HepG2 (cell line): ENCODE data around the gene C3orf62. TPM values are rescaled to one million over a fixed set of nuclear protein-coding genes. Genes with fewer than 3 reads are reported as not detected.

Experiments
- ATAC-seq: fragments of 200-7000 bp; cut with Tn5 transposase; 3 replicates; pipeline ENCODE4 v1.9.1; 2020; ENCODE audit warnings: mild to moderate bottlenecking, moderate library complexity
- BruUV-seq: library from RNA; stranded (reverse); fragments of 400-500 nt; replicated peaks from 2 replicates; lab custom pipeline; 2021; lab: Mats Ljungman, UMichigan
- CTCF ChIA-PET: fragments of 300-600 bp; formaldehyde crosslinking; extraction: SDS; loops from one replicate; lab custom pipeline; 2021; ENCODE audit warnings: low total read pairs, inconsistent platforms, low intra/inter-chr PET ratio; lab: Yijun Ruan, JAX
- POLR2A ChIA-PET: fragments of 350-600 bp; sonication (Branson Sonifier 250); formaldehyde crosslinking; loops from one replicate; lab custom pipeline; 2020; ENCODE audit warnings: antibody characterized with exemption, inconsistent platforms; lab: Yijun Ruan, JAX
- DNase-seq: peaks from one replicate; pipeline ENCODE4 v3.0.0-alpha.2; 2015; ENCODE audit warnings: low spot score
- FAIRE-seq: peaks from 3 replicates; lab custom pipeline; 2011; peaks lifted over from hg19 to GRCh38; lab: Jason Lieb, UNC
- H2AFZ ChIP-seq: one replicate; pipeline ENCODE4 v1.6.1; 2011; ENCODE audit warnings: low read length, inconsistent platforms
- H3K27ac ChIP-seq: fragments of 300-600 bp; 3 replicates; pipeline ENCODE4 v1.8.0; 2011; ENCODE audit warnings: mixed run types, mild to moderate bottlenecking, mixed read lengths, low read length, inconsistent platforms; ENCODE audit not compliant: insufficient read depth; ENCODE audit errors: extremely low read length
- H3K27me3 ChIP-seq, 2 experiments: fragments of 200-600 bp in 1 of 2; 2 replicates in 1 of 2; 3 replicates in 1 of 2; pipeline versions ENCODE4 v1.6.0 to v1.8.0; 2011; ENCODE audit warnings: low read length in 2 of 2, mild to moderate bottlenecking in 2 of 2, moderate library complexity in 2 of 2, inconsistent platforms in 1 of 2; ENCODE audit not compliant: insufficient read depth in 2 of 2, control insufficient read depth in 1 of 2
- H3K36me3 ChIP-seq, 2 experiments: fragments of 200-600 bp in 1 of 2; replicated peaks in 1 of 2; 2 replicates in 1 of 2; 3 replicates in 1 of 2; pipeline versions ENCODE4 v1.5.1 to v1.8.0; 2011; ENCODE audit warnings: low read length in 2 of 2, inconsistent platforms in 1 of 2; ENCODE audit not compliant: insufficient read depth in 2 of 2, control insufficient read depth in 1 of 2
- H3K4me1 ChIP-seq: 2 replicates; pipeline ENCODE4 v1.5.1; 2012; ENCODE audit warnings: low read length, inconsistent platforms; ENCODE audit not compliant: insufficient read depth
- H3K4me2 ChIP-seq: 2 replicates; pipeline ENCODE4 v1.6.0; 2011; ENCODE audit warnings: low read depth, low read length, inconsistent platforms
- H3K4me3 ChIP-seq, 3 experiments: fragments of 200-600 bp in 1 of 3; sonication (generic), shearing (Covaris generic) in 1 of 3; replicated peaks in 1 of 3; 2 replicates each; pipeline ENCODE4 v1.5.1; 2011 to 2016; ENCODE audit warnings: low read length in 3 of 3, inconsistent platforms in 2 of 3, low read depth in 2 of 3, mild to moderate bottlenecking in 2 of 3, control low read depth in 1 of 3, mixed read lengths in 1 of 3; ENCODE audit not compliant: insufficient read depth in 1 of 3
- H3K79me2 ChIP-seq: one replicate; pipeline ENCODE4 v1.6.1; 2011; ENCODE audit warnings: low read length, inconsistent platforms; ENCODE audit not compliant: insufficient read depth
- H3K9ac ChIP-seq: 2 replicates; pipeline ENCODE4 v1.6.0; 2011; ENCODE audit warnings: mild to moderate bottlenecking, low read depth, low read length, inconsistent platforms; ENCODE audit not compliant: insufficient read depth
- H3K9me3 ChIP-seq: 2 replicates; pipeline ENCODE4 v1.5.1; 2012; ENCODE audit warnings: mild to moderate bottlenecking, low read length
- H4K20me1 ChIP-seq: 2 replicates; pipeline ENCODE4 v1.6.0; 2011; ENCODE audit warnings: inconsistent platforms, mild to moderate bottlenecking, low read length, moderate library complexity; ENCODE audit not compliant: insufficient read depth
- CCDC6 ChIP-seq: sonication (generic); formaldehyde crosslinking; IDR thresholded peaks from 2 replicates; pipeline ENCODE4 v1.8.1; 2022; ENCODE audit warnings: mild to moderate bottlenecking, missing genetic modification reagents, moderate library complexity
- ELF1 ChIP-seq: sonication (generic); formaldehyde crosslinking; IDR thresholded peaks from 2 replicates; pipeline ENCODE4 v1.4.0; 2020; ENCODE audit warnings: missing genetic modification reagents
- FLYWCH1 ChIP-seq: sonication (generic); formaldehyde crosslinking; IDR thresholded peaks from 2 replicates; pipeline ENCODE4 v1.8.1; 2023; ENCODE audit warnings: mild to moderate bottlenecking, missing genetic modification reagents
- JARID2 ChIP-seq: sonication (generic); formaldehyde crosslinking; IDR thresholded peaks from 2 replicates; pipeline ENCODE4 v1.8.1; 2023; ENCODE audit warnings: missing genetic modification reagents, inconsistent platforms; ENCODE audit not compliant: insufficient replicate concordance
- KAT7 ChIP-seq: IDR thresholded peaks from 2 replicates; pipeline ENCODE4 v1.6.1; 2018; ENCODE audit warnings: borderline replicate concordance, missing compliant biosample characterization
- RFXANK ChIP-seq: IDR thresholded peaks from 2 replicates; pipeline ENCODE4 v1.6.1; 2016
- YEATS2 ChIP-seq: sonication (generic); formaldehyde crosslinking; IDR thresholded peaks from 2 replicates; pipeline ENCODE4 v1.4.0; 2020; ENCODE audit warnings: missing genetic modification reagents, borderline replicate concordance
- ZFY ChIP-seq: sonication (generic); formaldehyde crosslinking; IDR thresholded peaks from 2 replicates; pipeline ENCODE4 v1.4.0; 2020; ENCODE audit warnings: missing genetic modification reagents
- WGBS: methylation state at CpG from one replicate; pipeline ENCODE4 v1.1.6; 2017; ENCODE audit warnings: low lambda C conversion rate; 5-methylcytosine and 5-hydroxymethylcytosine counted together
- in situ Hi-C: cut with HindIII; loops from 2 replicates; pipeline ENCODE4 v1.10.0; 2017; ENCODE audit warnings: low pct_unique_long_range_greater_than_20kb; ENCODE audit not compliant: extremely low pct_ligation_motif_present
- intact Hi-C: fragments of 100-400 bp; cut with micrococcal nuclease; formaldehyde crosslinking; loops from one replicate; pipeline ENCODE4 v1.10.0; 2022; ENCODE audit not compliant: unreplicated experiment
- polyA plus RNA-seq, 8 experiments: library from polyadenylated mRNA; depleted of rRNA in 3 of 8; stranded (reverse) in 7 of 8; unstranded in 1 of 8; fragments of >200 nt; fragmentation: Illumina TruSeq in 4 of 8; extraction: Trizol in 4 of 8; gene quantifications; 2 replicates each; pipeline versions ENCODE4 v1.2.1 to v1.2.3, GENCODE V29; 2011 to 2016; ENCODE audit warnings: low read depth in 4 of 8, missing spikeins in 1 of 8, mixed read lengths in 1 of 8; ENCODE audit not compliant: insufficient read depth in 1 of 8
- total RNA-seq, 5 experiments: library from RNA; depleted of rRNA; stranded (reverse); fragments of >200 nt; fragmentation: Illumina TruSeq; extraction: Trizol; gene quantifications; 2 replicates each; pipeline ENCODE4 v1.2.3, GENCODE V29; 2016; ENCODE audit warnings: low read depth in 1 of 5
- TF ChIP-seq, protein P1 (sequence below): sonication (generic); formaldehyde crosslinking; IDR thresholded peaks from 2 replicates; pipeline ENCODE4 v1.4.0; 2020; ENCODE audit warnings: missing genetic modification reagents
- TF ChIP-seq, protein P2 (sequence below): sonication (generic); formaldehyde crosslinking; IDR thresholded peaks from 2 replicates; pipeline ENCODE4 v1.5.1; 2020; ENCODE audit warnings: missing genetic modification reagents, mild to moderate bottlenecking, borderline replicate concordance

Gene C3orf62
- total and polyA plus RNA-seq, 2 of the 13 experiments (the other 11 are each of a cell fraction or from before 2014, with no cell fraction given): 1.6 to 3.9 TPM

DNA sequence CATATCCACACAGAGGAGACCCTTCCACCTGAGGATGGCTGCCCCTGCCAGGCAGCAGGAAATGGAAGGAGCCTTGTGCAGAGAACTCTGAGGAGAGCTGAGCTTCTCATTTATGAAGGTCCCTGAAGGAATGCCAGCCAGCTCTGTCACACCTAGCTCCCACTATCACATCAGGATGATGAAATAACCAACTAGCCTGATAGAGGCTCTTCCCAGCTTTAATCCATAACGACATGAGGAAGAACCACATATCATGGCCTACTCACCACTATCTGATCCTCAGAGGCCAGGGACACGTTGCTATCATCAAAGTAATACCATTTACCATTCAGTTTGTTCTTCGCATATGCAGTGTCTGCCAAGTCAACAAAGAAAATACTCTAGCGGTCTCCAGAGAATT is 1.5 kb upstream of the C3orf62 start:
- BruUV-seq: no TSS peak
- DNase-seq (no peak), FAIRE-seq (no peak), ATAC-seq (no peak)
- no peak overlapping the region for H2AFZ ChIP-seq
- H3K4me3 ChIP-seq: no peak overlapping the region
- 92% methylated on average over 4 of the region's 4 CpGs for WGBS
- ChIA-PET POLR2A (no interaction called here), CTCF (no interaction called here)
- H3K27me3 ChIP-seq: no peaks in the 10 kb centered on the region
- H3K27ac ChIP-seq: no peak overlapping the region
- no peak overlapping the region for H3K9ac ChIP-seq
- H4K20me1 ChIP-seq: no peaks in the 10 kb centered on the region
- TF ChIP-seq KAT7 (CRISPR knock-in tag) (no peak), RFXANK (CRISPR knock-in tag) (no peak), CCDC6 (CRISPR knock-in tag) (no peak), YEATS2 (CRISPR knock-in tag) (no peak), ZFY (CRISPR knock-in tag) (no peak), FLYWCH1 (no peak), ELF1 (no peak), JARID2 (CRISPR knock-in tag) (no peak)
- TF ChIP-seq, protein P1, sequence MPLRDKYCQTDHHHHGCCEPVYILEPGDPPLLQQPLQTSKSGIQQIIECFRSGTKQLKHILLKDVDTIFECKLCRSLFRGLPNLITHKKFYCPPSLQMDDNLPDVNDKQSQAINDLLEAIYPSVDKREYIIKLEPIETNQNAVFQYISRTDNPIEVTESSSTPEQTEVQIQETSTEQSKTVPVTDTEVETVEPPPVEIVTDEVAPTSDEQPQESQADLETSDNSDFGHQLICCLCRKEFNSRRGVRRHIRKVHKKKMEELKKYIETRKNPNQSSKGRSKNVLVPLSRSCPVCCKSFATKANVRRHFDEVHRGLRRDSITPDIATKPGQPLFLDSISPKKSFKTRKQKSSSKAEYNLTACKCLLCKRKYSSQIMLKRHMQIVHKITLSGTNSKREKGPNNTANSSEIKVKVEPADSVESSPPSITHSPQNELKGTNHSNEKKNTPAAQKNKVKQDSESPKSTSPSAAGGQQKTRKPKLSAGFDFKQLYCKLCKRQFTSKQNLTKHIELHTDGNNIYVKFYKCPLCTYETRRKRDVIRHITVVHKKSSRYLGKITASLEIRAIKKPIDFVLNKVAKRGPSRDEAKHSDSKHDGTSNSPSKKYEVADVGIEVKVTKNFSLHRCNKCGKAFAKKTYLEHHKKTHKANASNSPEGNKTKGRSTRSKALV (CRISPR knock-in tag): no peak
- TF ChIP-seq, protein P2, sequence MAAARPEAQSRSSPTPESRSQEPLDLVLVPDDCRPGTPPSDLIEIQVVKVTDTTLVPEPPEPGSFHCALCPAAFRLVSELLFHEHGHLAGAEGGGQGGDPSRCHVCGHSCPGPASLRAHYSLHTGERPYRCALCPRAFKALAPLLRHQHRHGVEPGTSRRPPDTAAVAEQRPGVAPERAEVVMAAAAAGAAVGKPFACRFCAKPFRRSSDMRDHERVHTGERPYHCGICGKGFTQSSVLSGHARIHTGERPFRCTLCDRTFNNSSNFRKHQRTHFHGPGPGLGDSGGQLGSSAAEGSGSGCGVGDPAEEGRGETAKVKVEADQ (CRISPR knock-in tag): no peak
- TF ChIP-seq, all 625 proteins: peak for 0
- no peak overlapping the region for H3K4me2 ChIP-seq
- H3K4me1 ChIP-seq: no peaks in the 10 kb centered on the region
- no peaks in the 10 kb centered on the region for H3K9me3 ChIP-seq
- intact Hi-C loops (no loop called here), in situ Hi-C loops (no loop called here)
- H3K36me3 ChIP-seq: peaks cover 5 to 35% of the 10 kb centered on the region in 2 experiments; a peak in 4 of 5 replicates
- no peaks in the 10 kb centered on the region for H3K79me2 ChIP-seq
